Islet of Langerhans (tissue), 1 donor: ENCODE results near the gene DLG2.
"Not testable (repeated sequence)": the region's sequence is repeated elsewhere in the genome, so short reads cannot be mapped to it uniquely, and the experiment has no call there.

ENCODE experiments used
- FAIRE-seq: peaks from one replicate; lab custom pipeline; 2011; peaks lifted over from hg19 to GRCh38; lab: Jason Lieb, UNC

Gene DLG2

DNA sequence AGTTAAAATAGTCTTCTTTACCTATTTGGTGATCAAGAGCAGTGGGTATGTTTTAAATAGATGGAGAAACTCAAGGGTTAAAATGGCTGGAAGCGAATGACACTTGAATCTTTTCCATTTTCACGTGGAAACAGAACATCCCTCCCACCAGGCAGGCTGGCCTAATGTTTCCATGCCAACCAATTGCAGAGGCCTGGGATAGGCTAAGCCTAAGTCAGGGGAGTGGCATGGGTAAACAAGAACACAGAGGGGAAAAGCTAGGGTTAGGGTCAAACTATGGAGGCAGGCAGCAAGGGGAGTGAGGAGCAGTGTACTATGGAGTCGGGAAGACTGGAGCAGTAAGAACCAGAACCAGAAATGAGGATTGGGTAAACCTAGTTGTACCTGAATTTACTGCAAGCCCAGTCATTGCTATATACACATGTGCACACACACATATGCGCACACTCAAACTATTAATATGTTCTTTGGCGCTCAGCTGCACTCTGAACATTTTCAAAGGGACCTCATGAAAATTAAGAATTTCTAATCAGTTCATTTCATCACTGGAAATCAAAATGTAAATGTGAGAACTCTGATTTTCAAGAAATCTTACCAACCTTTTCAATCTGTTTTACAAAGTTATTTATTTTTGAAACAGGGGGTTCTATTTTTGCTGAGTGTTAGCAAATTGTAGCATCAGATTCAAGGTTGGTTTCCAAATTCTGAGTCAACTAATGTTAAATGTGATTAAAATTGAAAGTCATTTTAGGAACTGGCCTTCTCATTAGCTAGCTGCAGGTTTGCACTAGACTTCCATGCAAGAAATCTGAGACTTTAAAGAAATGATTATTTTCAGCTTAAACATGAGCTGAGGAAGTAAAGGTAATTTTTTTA, 2014.0 kb downstream of the DLG2 start:
- no peak for FAIRE-seq

DNA sequence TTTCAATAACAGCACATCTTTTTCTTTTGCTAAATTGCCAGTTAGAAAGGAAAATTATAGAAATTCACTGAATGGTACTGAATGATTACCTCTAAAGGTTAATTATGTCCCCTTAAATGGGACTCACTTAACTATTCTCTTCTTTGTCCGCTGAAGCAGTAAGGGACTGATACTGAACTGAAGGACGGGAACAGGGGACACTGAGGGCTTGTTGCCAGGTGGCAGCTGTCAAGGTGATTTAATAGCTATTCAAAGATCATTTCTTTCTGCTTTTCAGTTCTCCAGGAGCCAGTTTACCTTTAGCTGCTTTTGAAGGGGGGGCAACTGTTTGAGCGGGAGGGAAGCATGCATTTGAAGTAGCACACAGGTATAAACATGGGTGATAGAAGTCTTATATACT, 2015.5 kb downstream of the DLG2 start:
- no peak for FAIRE-seq

DNA sequence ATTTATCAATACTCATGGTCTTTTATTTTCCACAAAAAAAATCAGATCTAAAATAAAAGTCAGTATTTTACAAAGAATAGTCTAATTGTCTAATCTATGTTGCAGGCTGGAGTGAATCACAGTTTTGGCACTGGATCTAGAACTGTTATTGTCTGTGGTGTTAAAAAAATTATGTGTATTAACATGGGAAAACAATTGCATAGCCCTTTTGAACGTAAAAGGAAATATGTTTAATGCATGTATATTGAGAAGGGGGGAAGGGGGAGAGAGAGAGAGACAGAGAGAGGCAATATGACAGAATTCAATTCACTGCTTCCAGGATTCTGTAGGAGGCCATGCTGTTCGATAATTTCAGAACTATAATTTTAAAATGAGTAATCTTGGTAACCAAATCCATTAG, 2016.1 kb downstream of the DLG2 start:
- no peak for FAIRE-seq

DNA sequence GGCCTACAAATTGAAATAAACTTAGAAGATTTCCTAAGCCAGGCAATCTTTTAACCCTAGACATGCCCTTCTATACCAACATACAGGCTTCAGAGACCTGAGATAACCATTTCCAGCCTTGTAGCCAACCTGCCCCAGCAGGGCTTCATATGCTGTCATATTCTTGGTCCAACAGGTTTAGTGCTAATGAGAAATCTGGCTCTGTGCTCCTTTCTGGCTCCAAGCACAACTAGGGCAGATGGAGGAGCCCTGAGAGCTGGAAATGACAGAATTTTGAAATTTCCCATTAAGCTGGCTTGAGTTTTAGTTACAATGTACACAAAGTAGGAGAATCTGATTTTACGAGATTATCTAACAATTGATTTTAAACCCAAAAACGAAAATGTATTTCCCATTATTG, 2018.0 kb downstream of the DLG2 start:
- no peak for FAIRE-seq

DNA sequence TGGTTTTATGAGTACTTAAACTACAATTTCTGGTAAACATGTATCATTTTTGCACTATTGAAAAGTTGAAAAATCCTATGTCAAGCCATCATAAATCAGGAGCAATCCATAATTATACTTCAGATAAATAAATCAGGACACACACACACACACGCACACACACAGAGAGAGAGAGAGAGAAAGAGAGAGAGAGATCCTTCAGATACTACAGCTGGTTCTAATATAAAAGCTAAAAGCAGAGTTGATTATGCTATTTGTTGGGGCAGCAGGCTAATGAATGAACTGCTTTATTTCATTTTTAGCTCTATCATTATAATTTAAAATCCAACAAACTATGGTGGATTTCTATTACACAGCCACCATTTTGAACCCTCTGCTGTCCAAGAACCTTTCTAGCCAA, 2018.6 kb downstream of the DLG2 start:
- FAIRE-seq, result no peak

DNA sequence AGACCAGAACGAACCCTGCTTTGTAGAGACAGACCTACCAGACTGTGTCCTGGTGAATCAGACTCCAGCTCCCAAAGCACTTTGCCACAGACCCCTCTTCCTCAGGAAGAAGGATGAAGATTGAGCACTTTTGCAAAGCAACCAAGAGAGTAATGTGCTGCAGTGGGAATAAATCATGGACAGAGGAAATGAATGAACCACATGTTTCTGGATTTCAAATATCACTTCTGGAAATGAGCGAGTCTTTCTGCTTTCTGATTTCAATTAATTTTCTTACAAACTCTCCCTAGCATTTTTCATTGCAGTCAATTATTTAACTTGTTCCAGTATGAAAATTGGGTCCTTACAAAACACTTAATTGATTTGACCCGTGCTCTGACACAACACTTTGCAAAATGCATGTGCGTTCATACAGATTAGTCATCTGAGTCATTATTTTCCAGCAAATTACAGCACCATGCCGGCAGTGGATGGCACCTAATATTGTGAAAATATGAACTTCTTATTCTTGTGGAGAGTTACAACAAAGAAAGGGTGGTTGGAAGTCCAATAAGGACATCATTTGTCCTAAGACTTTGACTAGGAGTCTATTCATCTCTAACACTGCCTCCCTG, 2025.1 kb downstream of the DLG2 start:
- no peak for FAIRE-seq

DNA sequence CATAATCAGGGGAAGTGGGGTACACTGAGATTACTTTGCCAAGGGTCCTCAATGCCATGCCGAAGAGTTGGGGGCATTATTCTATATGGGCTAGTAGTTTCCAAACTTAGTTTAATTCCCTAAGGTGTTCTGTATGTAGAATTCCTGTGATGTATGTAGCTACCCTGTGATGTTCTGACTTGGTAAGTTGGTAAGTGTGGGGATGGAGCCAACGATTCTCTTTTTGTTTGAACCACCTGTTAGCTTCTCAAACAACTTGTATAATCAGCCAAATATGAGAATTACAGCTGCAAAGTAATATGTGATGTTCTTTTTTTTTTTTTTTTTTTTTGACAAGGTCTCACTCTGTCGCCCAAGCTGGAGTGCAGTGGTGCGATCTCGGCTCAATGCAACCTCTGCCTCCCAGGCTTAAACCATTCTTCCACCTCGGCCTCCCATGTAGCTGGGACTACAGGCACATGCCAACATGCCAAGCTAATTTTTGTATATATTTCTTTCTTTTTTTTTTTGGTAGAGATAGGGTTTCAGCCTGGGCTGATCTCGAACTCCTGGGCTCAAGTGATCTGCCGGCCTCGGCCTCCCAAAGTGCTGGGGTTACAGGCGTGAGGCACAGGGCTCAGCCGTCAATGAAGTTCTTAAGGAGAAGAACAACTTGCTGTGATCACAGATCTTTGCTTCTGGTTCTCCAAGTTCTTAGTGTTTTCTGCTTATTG, 2025.8 kb downstream of the DLG2 start:
- no peak for FAIRE-seq

DNA sequence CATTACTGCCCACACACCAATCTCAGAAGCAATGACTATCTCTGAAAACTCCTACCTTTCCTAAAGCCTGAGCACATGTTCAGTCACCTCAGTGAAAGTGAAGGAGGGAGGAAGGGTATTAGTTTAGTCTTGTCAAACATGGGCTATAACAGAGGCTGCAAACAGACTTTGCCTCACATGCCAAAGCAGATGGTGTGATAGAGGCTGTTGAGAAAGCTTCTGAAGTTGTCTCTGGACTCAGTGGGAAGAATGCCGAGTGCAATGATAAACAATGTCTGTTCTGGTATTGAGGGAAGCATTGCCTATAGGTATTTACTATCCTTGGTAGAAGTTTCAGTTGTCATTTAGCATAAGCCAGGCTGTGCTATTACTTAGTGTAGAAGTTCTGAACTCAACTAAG, 2026.5 kb downstream of the DLG2 start:
- FAIRE-seq, result no peak

DNA sequence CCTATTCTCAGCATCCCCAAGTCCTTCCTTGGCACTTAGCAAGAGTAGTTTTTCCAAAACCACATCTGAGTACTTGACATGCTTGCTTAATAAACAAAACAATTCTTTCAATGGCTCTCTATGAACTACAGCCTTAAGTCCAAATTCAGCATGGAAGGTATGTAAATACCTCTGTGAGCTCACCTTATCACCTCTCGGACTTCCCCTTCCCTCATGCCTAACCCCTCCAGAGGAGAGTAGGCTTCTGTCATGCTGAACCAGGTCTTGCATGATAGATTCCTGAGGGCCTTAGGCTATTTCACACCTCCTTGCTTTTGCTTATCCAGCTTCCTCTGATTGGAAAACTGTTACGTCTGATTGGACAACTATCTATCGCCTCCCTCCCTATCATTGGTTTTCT, 2028.1 kb downstream of the DLG2 start:
- FAIRE-seq, result no peak

DNA sequence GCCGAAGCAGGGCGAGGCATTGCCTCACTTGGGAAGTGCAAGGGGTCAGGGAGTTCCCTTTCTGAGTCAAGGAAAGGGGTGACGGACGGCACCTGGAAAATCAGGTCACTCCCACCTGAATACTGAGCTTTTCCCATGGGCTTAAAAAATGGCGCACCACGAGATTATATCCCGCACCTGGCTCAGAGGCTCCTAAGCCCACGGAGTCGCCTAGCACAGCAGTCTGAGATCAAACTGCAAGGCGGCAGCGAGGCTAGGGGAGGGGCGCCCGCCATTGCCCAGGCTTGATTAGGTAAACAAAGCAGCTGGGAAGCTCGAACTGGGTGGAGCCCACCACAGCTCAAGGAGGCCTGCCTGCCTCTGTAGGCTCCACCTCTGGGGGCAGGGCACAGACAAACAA, 2039.3 kb downstream of the DLG2 start:
- not testable (repeated sequence) for FAIRE-seq

DNA sequence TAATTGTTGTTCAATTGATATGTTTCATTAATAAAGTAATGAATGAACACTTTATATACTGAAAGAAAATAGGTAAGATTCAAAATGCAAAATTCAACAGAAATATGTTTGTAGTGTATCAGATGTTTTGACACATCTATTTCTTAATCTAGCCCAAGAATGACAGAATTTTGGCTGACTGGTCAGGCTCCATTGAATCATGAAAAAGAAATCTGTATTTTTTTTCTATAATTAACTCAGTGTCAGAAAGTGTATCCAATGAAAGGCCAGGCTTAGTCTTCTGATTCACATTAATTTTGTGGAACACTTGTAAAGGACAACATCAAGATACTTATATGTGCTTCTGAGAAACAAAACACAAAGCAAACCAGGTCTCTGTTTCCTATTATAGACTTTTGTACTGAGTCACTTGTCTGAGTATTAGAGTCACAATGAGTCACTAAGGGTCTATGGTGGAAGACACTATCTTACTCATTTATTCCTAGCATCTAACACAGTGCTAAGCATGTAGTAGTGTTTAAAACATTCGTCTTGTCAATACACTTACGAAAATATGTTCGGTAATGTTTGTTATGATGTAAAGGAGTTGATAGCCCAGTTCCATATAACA, 2043.3 kb downstream of the DLG2 start:
- no peak for FAIRE-seq

DNA sequence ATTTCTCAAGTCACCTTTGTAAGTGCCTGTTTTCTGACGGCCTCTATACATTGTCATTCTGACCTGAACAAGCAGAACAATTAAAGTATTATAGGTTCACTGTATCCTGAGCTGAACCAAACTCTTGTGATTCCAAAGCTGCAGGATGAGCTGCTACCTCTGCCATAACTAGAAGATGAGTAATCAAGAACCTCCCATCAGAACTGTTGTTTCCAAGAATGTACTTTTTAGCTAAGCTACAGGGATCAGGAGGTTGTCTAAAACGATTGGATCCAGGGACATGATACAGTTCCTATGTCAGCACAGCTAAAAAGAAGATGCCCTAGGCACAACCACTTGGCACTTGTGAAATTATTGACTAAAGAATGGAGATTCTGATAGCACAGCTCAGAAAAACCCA, 2052.6 kb downstream of the DLG2 start:
- FAIRE-seq, result no peak

DNA sequence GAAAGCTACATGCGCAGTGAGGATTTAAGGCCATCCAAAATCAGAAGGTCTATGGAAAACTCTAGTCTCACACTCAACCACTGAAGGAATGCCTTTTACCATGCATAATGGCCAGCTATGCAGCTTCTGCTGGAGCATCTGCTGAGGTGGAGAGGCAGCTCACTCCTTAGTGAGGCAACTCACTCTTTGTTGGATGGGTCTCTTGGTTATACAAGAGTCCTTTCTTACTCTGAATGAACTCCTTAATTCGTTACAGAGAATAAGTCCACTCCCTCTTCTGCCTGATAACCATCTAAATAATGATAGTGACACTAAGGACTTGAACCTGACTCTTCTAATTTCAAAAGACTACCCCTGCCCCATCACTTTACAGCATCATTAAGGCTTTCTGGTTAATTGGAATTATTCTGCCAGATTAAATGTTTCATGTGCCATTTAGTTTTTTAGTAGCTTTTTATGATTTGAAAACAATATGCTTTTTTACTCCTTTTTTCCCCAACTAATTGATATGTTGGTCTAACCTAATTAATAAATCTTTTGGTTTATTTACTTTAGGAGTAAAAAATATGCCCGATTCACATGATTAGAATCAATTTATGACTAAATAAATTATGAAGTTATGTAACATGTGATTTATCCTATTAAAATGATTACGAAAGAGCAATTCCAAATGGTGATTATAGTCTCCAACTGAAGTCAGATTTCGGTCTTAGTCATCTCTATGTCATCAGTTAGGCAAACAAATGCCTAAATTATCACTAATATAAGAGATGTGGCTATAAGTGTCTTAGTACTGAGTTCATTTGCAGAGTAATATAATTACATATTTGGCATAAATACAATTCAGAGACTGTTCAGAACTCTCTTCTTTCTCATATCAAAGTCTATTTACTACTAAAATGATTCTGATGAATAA, 2054.3 kb downstream of the DLG2 start:
- FAIRE-seq, result peak; percentile 88

DNA sequence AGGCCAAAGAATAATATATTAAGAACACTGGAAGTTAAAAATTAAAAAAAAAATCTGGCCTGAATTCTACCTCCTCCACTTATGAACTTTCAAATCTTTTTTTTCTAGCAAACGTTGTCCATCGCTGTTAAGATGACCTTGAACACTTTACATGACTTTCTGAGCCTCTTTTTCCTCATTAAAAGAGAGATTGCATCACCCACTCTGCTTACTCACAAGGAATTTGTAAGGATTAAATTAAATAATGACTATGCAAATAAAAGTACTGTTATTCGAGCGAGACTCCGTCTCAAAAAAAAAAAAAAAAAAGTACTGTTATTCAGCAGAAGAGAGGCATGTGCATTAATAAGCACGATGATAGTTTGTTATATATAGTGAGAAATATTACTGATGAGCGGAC, 2055.8 kb downstream of the DLG2 start:
- FAIRE-seq, result no peak

DNA sequence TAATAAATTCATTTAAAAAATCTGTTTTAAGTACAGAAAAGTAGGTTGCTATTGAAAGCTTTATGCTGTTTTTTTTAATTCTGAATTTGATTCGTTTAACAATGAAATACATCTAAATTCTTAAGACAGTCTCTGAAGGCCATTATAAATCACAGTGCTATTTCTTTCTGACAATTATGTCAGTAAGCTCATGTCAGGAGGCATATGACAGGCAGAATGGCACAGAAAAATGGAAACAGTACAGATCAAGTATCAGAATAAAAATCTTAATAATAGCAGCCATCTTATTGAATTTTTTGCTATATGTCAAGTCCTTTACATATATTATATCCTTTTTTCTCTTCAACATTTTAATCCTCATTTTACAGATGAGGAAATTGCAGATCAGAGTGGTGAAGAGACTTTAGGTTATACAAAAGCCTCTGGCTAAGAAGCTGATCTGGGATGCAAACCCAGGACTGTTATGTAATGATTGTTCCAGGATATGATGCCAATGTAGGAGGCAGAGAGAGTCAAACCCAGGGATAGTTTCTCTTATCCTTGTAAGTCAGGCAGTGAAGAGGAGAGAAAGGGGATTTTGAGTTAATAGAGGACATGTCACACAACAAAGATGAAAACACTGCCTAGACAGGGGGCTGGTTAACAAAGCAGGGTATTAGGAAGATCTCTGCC, 2057.9 kb downstream of the DLG2 start:
- no peak for FAIRE-seq

DNA sequence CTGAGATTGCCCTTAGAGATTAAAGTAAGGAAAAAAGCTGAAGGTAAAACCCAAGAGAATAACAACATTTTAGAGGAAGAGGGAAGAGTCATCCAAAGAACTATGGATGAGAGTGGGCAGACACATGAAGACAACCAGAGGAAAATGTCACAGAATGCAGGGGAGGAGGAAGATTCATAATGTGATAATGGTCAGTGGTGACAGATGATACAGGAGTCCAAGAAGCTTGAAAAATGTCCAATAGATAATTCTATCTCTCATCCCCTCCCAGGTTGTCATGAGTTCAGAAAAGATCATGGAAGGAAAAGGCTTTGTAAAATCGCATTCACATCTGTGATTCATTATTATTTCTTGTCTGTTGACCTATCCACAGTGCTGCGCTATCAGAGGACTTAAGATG, 2058.6 kb downstream of the DLG2 start:
- FAIRE-seq, result no peak

DNA sequence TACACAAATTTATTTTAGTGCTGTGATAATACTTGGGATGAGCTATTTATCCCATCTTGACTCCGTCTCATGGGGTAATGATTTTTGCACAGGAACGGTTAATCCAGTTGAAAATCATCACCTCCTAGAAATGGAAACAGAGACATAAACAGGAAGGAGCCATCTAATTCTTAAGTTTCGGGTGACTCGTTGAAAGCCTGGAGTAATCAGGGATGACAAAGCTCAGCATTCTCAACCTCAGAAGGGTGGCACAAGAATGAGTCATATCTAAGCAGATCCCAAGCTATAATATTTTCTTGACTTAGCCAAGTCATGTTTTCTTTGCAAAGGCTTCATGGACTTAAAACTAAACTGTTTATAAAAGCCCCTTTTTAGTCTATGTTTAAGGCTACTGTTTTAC, 2060.2 kb downstream of the DLG2 start:
- FAIRE-seq, result no peak

DNA sequence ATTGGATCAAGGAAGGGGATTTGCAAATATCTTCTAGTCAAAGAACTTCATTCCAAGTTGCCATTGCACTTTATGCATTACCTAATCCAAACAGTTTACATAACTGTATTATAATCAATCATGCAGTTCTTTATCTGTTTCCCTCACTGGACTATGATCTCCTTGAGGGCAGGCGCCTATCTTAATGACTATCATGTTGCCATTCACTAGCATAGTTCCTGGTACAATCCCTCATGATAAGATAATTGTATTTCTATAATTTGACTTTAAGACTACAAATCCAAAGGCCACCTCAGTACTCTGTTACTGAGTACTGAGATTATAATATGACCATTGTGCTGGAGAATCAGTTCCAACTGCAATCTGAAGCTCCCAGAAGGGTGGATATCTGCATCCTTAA, 2062.3 kb downstream of the DLG2 start:
- FAIRE-seq, result no peak

DNA sequence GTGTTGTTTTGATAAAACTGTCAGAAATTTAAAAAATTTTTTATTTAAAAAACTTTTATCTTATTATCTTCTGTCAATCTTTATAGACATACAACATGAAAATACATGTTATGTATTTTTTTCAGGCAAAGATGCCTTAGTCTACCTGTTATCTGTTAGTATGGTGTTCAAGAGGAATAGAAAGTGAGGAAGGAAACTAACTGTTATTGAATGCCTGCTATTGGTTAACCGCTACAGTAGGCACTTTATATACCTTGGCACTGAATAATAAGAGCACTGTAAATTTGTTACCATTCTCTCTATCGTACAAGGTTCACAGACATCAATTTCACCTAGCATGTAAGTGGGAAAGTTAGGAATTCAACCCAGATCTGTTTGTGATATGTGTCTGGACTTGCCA, 2068.9 kb downstream of the DLG2 start:
- FAIRE-seq, result no peak

DNA sequence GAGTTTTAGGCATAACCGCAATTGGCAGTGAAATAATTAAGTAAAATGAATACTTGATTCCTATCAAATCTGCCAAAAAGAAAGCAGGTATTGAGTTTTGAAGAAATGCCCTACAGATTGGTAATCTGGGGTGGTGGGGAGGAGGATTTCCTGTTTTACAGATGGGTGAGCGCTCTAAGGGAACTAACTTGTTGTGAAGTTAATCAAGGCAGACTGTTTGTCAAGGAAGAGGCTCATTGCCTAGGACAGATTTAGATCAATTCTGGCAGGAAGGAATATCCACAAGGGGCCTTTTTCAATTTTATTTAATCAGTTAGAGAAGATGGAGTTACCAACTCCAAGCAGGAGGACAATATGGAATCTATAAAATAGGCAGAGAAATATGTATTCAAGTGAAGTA, 2069.5 kb downstream of the DLG2 start:
- no peak for FAIRE-seq

DNA sequence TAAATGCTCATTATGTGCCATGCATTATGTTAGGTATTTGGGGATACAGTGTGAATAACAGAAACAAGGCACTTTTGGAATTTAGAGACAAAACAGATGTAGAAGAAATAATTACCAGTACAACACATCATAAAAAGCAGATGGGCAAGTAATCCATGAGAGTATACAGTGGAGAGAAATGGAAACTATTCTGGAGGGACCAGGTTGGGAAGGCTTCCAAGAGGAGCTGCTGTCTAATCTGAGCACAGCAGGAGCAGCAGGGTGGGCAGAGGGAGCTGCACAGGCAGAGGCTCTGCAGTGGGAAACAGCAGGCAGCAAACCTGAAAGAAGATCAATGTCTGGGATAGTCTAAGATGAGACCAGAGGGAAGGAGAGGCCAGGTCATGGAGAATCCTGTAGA, 2072.3 kb downstream of the DLG2 start:
- no peak for FAIRE-seq
